Mesenchymal stem cell (in vitro differentiated cells and primary cell): Measurements from ENCODE around the gene LFNG.
A peak's percentile ranks its signal among the peaks of the same experiment; 100 is the strongest.

Experiments
- DNase-seq: peaks from one replicate; pipeline ENCODE4 v3.0.0-alpha.2; 2013
- H2AFZ ChIP-seq: one replicate; pipeline ENCODE4 v1.6.1; 2013; ENCODE audit warnings: low read depth, mild to moderate bottlenecking, control low read depth, inconsistent platforms, low read length, moderate library complexity
- H2AK5ac ChIP-seq: 2 replicates; pipeline ENCODE4 v1.6.1; 2013; ENCODE audit warnings: low read length, moderate library complexity, mild to moderate bottlenecking, inconsistent platforms; ENCODE audit not compliant: severe bottlenecking
- H2BK120ac ChIP-seq: one replicate; pipeline ENCODE4 v1.6.1; 2013; ENCODE audit warnings: low read depth, mild to moderate bottlenecking, inconsistent platforms, low read length, moderate library complexity
- H2BK12ac ChIP-seq, 2 experiments: one replicate each; pipeline ENCODE4 v1.6.1; 2013; ENCODE audit warnings: inconsistent platforms in 2 of 2, low read length in 2 of 2, mild to moderate bottlenecking in 2 of 2, moderate library complexity in 2 of 2, control low read depth in 1 of 2
- H2BK15ac ChIP-seq: one replicate; pipeline ENCODE4 v1.6.1; 2013; ENCODE audit warnings: mild to moderate bottlenecking, low read depth, inconsistent platforms; ENCODE audit not compliant: poor library complexity, severe bottlenecking
- H2BK5ac ChIP-seq: 2 replicates; pipeline ENCODE4 v1.6.1; 2013; ENCODE audit warnings: low read depth, mild to moderate bottlenecking, low read length, control low read depth, inconsistent platforms; ENCODE audit not compliant: poor library complexity, severe bottlenecking
- H3K14ac ChIP-seq, 2 experiments: one replicate each; pipeline ENCODE4 v1.6.1; 2013; ENCODE audit warnings: inconsistent platforms in 2 of 2, low read length in 2 of 2, control low read depth in 1 of 2, mild to moderate bottlenecking in 1 of 2, moderate library complexity in 1 of 2
- H3K18ac ChIP-seq, 2 experiments: one replicate each; pipeline ENCODE4 v1.6.1; 2013; ENCODE audit warnings: inconsistent platforms in 2 of 2, low read length in 2 of 2, control low read depth in 1 of 2, low read depth in 1 of 2, mild to moderate bottlenecking in 1 of 2
- H3K23ac ChIP-seq, 2 experiments: one replicate each; pipeline ENCODE4 v1.6.1; 2013; ENCODE audit warnings: inconsistent platforms in 2 of 2, low read length in 2 of 2, mild to moderate bottlenecking in 2 of 2, moderate library complexity in 2 of 2, control low read depth in 1 of 2
- H3K27ac ChIP-seq: 2 replicates; pipeline ENCODE4 v1.5.1; 2013; ENCODE audit warnings: mild to moderate bottlenecking, moderate library complexity, low read length, control low read depth, inconsistent platforms; ENCODE audit not compliant: poor library complexity, severe bottlenecking
- H3K27me3 ChIP-seq, 2 experiments: 2 replicates each; pipeline versions ENCODE4 v1.6.1 to v1.7.0; 2013; ENCODE audit warnings: low read length in 2 of 2, mild to moderate bottlenecking in 2 of 2, moderate library complexity in 2 of 2, control low read depth in 1 of 2, inconsistent platforms in 1 of 2; ENCODE audit not compliant: control insufficient read depth in 1 of 2, insufficient read depth in 1 of 2
- H3K36me3 ChIP-seq, 2 experiments: 2 replicates each; pipeline versions ENCODE4 v1.6.1 to v1.7.0; 2013; ENCODE audit warnings: low read length in 2 of 2, control low read depth in 1 of 2, inconsistent platforms in 1 of 2, low read depth in 1 of 2, mild to moderate bottlenecking in 1 of 2; ENCODE audit not compliant: insufficient read depth in 2 of 2, control insufficient read depth in 1 of 2
- H3K4ac ChIP-seq, 2 experiments: one replicate each; pipeline ENCODE4 v1.6.1; 2013; ENCODE audit warnings: inconsistent platforms in 2 of 2, low read length in 2 of 2, mild to moderate bottlenecking in 2 of 2, moderate library complexity in 2 of 2, control low read depth in 1 of 2, low read depth in 1 of 2
- H3K4me1 ChIP-seq: 2 replicates; pipeline ENCODE4 v1.6.1; 2013; ENCODE audit warnings: low read depth, low read length, control low read depth; ENCODE audit not compliant: control insufficient read depth, insufficient read depth
- H3K4me2 ChIP-seq: 2 replicates; pipeline ENCODE4 v1.6.1; 2013; ENCODE audit warnings: low read length, mild to moderate bottlenecking, inconsistent platforms; ENCODE audit not compliant: poor library complexity, severe bottlenecking
- H3K4me3 ChIP-seq, 2 experiments: 2 replicates each; pipeline versions ENCODE4 v1.5.1 to v1.7.0; 2013; ENCODE audit warnings: low read length in 2 of 2, mild to moderate bottlenecking in 2 of 2, control low read depth in 1 of 2, low read depth in 1 of 2; ENCODE audit not compliant: insufficient read depth in 1 of 2
- H3K79me1 ChIP-seq: replicated peaks from 2 replicates; pipeline ENCODE4 v1.6.1; 2013; ENCODE audit warnings: mild to moderate bottlenecking, control low read depth, low read length, inconsistent platforms; ENCODE audit not compliant: poor library complexity, severe bottlenecking
- H3K9ac ChIP-seq: 2 replicates; pipeline ENCODE4 v1.7.0; 2013; ENCODE audit warnings: mild to moderate bottlenecking, low read length, moderate library complexity
- H3K9me3 ChIP-seq: 2 replicates; pipeline ENCODE4 v1.7.0; 2013; ENCODE audit warnings: mild to moderate bottlenecking, low read length; ENCODE audit not compliant: control insufficient read depth
- H4K8ac ChIP-seq: one replicate; pipeline ENCODE4 v1.6.1; 2013; ENCODE audit warnings: inconsistent platforms, mild to moderate bottlenecking, low read length, moderate library complexity
- H4K91ac ChIP-seq: one replicate; pipeline ENCODE4 v1.6.1; 2013; ENCODE audit warnings: mild to moderate bottlenecking, low read length, inconsistent platforms
- WGBS: methylation state at CpG from one replicate; pipeline ENCODE4 v1.1.7; 2013; ENCODE audit warnings: mixed read lengths; 5-methylcytosine and 5-hydroxymethylcytosine counted together

LFNG gene

GRCh38 chr7:2510909-2511768, 8.4 kb upstream of the LFNG start:
- no peaks in the 10 kb centered on the region for H3K36me3 ChIP-seq
- peak overlapping the region; percentile 56 for H2AK5ac ChIP-seq
- no peak overlapping the region for H3K4me3 ChIP-seq
- H2AFZ ChIP-seq: no peak overlapping the region
- H4K8ac ChIP-seq: no peak overlapping the region
- H3K23ac ChIP-seq: no peak overlapping the region
- H3K4me1 ChIP-seq: peaks cover 68% of the 10 kb centered on the region
- no peak overlapping the region for H2BK15ac ChIP-seq
- no peak overlapping the region for H3K9ac ChIP-seq
- H3K14ac ChIP-seq: no peak overlapping the region
- no peak overlapping the region for H3K4ac ChIP-seq
- 72% methylated on average over 25 of the region's 27 CpGs for WGBS
- no peak overlapping the region for H3K18ac ChIP-seq
- H2BK120ac ChIP-seq: no peak overlapping the region
- H3K79me1 ChIP-seq: no peaks in the 10 kb centered on the region
- H2BK12ac ChIP-seq: no peak overlapping the region
- no peak for DNase-seq
- no peaks in the 10 kb centered on the region for H3K9me3 ChIP-seq
- peaks cover 0 to 27% of the 10 kb centered on the region in 2 experiments for H3K27me3 ChIP-seq
- no peak overlapping the region for H3K4me2 ChIP-seq
- H3K27ac ChIP-seq: no peak overlapping the region
- H2BK5ac ChIP-seq: peak overlapping the region; percentile 48
- no peak overlapping the region for H4K91ac ChIP-seq

GRCh38 chr7:2511769-2512168, 7.8 kb upstream of the LFNG start:
- Histone ChIP-seq H3K27ac (no peak overlapping the region), H2BK120ac (no peak overlapping the region), H3K4me3 (no peak overlapping the region), H2BK5ac (no peak overlapping the region), H3K4me1 (peaks cover 74% of the 10 kb centered on the region), H4K8ac (no peak overlapping the region), H3K36me3 (no peaks in the 10 kb centered on the region), H3K4me2 (no peak overlapping the region), H2BK12ac (no peak overlapping the region), H3K4ac (no peak overlapping the region), H2AK5ac (peak overlapping the region; percentile 54), H2BK15ac (no peak overlapping the region), H3K14ac (no peak overlapping the region), H4K91ac (no peak overlapping the region), H3K9ac (no peak overlapping the region), H3K9me3 (no peaks in the 10 kb centered on the region), H3K23ac (no peak overlapping the region), H3K79me1 (no peaks in the 10 kb centered on the region), H3K18ac (no peak overlapping the region), H3K27me3 (peaks cover 0 to 27% of the 10 kb centered on the region in 2 experiments), H2AFZ (no peak overlapping the region)
- no peak for DNase-seq
- WGBS: 77% methylated on average over 18 of the region's 18 CpGs

- Histone ChIP-seq H3K14ac (no peak overlapping the region), H2BK12ac (no peak overlapping the region), H3K9ac (no peak overlapping the region), H2AFZ (no peak overlapping the region), H3K23ac (no peak overlapping the region), H3K4me2 (no peak overlapping the region), H3K9me3 (no peaks in the 10 kb centered on the region), H3K4me1 (peaks cover 76% of the 10 kb centered on the region), H3K4ac (no peak overlapping the region), H3K4me3 (no peak overlapping the region), H2BK5ac (no peak overlapping the region), H4K91ac (no peak overlapping the region), H3K27me3 (peaks cover 0 to 27% of the 10 kb centered on the region in 2 experiments), H3K36me3 (no peaks in the 10 kb centered on the region), H3K27ac (no peak overlapping the region), H2AK5ac (peak overlapping the region; percentile 54), H3K79me1 (no peaks in the 10 kb centered on the region), H4K8ac (no peak overlapping the region), H2BK120ac (no peak overlapping the region), H2BK15ac (no peak overlapping the region), H3K18ac (no peak overlapping the region)
- no peak for DNase-seq
- 68% methylated on average over 12 of the region's 12 CpGs for WGBS
These were observed 7.4 kb upstream of the LFNG start for GRCh38 chr7:2512179-2512661.

- no peak overlapping the region for H2BK12ac ChIP-seq
- H3K23ac ChIP-seq: no peak overlapping the region
- no peaks in the 10 kb centered on the region for H3K36me3 ChIP-seq
- H3K27me3 ChIP-seq: peaks cover 0 to 25% of the 10 kb centered on the region in 2 experiments
- H3K27ac ChIP-seq: no peak overlapping the region
- no peak overlapping the region for H3K18ac ChIP-seq
- no peak overlapping the region for H2AFZ ChIP-seq
- H2BK120ac ChIP-seq: no peak overlapping the region
- peak overlapping the region; percentile 28 for H2AK5ac ChIP-seq
- no peak overlapping the region for H3K14ac ChIP-seq
- H3K4me1 ChIP-seq: peaks cover 81% of the 10 kb centered on the region
- H3K4me3 ChIP-seq: no peak overlapping the region
- H2BK5ac ChIP-seq: no peak overlapping the region
- H3K4ac ChIP-seq: no peak overlapping the region
- DNase-seq: no peak
- H3K9me3 ChIP-seq: no peaks in the 10 kb centered on the region
- H3K9ac ChIP-seq: no peak overlapping the region
- no peak overlapping the region for H4K91ac ChIP-seq
- no peak overlapping the region for H4K8ac ChIP-seq
- no peak overlapping the region for H3K4me2 ChIP-seq
- H2BK15ac ChIP-seq: no peak overlapping the region
- no peaks in the 10 kb centered on the region for H3K79me1 ChIP-seq
- 80% methylated on average over 3 of the region's 3 CpGs for WGBS
These were observed 6.9 kb upstream of the LFNG start for GRCh38 chr7:2512713-2513112.
